ENCODE results near the gene FMNL2.

Gene FMNL2

DNA sequence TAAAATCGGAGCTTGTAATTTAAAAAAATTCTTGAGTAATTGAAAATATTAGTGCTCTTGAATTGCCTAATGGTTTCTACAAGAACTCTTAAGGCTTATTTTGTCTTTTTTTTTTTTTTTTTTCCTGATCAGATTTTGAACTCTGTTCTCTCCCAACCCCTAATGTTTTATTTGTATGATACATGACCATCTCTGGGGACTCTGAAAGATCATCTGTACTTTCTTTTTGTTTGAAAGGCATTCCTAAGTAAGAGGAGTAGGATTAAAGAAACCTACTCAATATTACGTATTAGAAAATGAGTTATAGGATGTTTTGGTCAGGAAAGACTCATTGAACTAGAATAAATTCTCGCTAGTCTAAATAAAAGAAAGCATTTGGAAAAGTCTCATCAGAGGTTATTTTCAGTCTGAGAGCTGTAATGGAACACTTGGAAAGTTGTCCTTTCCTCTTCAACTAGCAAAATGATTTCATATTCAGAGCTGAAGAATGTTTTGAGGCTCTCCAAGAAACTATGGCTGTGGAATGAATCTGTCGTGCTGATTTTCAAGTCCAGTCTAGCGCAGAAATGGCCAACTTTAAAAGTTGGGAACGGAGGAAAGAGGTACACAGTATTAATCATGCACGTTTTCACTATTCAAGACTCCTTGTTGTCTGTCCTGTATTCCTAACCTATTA lies 199.6 kb downstream of the FMNL2 start:
- no peak for DNase-seq

DNA sequence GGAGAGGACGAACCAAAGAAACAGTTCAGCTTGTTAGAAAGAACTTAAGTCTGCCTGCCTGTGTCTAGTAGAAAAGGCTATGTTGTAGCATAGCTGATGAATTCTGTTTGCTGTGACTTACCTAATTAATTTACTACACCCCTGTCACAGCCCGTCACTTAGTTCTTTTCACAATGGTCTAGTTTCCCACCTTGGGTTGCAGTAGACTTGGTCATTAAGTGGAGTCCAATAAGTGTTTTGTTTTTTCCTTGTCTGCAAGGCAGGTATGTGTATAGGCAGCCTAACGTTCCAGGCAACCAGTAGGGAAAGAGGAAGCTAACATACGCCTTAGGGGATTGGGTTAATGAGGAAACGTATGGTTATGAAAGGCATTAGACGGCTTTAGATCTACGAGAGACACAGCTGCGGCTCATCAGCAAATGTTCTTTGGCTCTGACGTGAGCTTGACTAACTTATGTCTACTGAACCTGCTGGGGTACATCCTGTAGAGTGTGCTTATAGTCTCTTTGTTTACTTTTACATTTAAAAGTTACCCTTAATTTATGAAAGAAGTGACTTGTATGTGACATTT lies 202.2 kb downstream of the FMNL2 start:
- peak; percentile 62 for DNase-seq

DNA sequence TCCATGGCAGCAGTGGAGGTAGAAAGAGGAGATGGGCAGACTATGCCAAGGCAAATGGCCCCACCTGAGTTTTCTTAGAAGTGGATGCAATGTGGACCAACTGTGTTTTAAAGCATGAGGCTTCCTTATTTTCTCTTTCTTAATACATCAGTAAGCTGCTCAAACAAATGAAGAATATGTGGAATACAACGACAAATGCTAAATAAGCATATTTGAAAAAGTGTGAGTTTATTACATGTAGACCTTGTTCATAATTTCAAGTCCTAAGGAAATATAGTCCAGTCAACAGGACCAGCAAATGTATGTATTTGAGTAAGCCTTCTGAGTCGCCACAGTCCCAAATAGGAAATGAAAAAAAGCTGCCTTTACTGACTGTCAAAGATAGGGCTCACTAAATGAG lies 204.4 kb downstream of the FMNL2 start:
- DNase-seq: no peak

DNA sequence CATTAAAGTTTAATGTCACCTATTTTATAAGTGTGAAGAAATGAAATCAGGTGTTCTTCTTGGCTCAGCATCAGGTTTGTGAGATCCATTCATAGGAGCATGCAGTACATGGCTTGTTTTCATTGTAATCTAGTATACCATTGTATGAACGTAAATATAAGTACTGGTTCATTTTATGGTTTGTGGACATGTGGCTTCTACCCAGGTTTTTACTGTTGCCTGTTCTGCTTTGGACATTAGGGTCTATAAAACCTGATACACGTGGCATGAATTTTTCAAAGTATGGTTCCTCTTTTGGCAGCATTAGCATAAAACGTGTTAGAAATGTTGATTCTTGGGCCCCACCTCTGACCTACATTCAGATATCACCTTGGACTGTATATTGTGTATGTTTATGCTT lies 206.7 kb downstream of the FMNL2 start:
- DNase-seq: no peak

DNA sequence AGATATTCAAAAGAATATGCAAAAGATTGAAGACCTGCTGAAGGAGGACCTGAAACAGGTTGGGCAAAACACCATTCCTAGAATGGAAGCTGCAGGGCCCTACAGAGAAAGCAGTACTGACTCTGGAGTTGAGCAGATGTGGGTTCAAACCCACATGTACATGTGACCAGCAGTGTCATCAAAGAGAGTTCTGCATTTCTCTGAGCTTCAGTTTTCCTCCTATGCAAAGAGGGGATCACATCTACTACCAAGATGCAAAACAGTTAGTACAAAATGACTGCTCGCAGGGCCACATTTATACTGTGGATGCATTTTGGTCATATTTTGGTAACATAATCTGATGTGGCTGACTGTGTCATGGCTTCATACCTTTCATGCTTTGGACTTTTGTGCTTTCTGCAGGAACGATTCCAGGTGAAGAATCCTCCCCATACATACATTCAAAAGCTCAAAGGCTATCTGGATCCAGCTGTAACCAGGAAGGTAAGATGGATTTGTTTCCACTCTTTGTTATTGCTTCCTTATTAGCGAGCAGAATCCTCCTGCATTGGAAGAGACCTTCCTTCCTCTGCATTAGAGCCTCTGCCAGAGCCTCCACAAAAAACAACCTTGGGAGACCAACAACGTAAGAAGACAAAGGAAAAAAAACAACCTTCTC lies 207.5 kb downstream of the FMNL2 start:
- peak; percentile 9 for DNase-seq

DNA sequence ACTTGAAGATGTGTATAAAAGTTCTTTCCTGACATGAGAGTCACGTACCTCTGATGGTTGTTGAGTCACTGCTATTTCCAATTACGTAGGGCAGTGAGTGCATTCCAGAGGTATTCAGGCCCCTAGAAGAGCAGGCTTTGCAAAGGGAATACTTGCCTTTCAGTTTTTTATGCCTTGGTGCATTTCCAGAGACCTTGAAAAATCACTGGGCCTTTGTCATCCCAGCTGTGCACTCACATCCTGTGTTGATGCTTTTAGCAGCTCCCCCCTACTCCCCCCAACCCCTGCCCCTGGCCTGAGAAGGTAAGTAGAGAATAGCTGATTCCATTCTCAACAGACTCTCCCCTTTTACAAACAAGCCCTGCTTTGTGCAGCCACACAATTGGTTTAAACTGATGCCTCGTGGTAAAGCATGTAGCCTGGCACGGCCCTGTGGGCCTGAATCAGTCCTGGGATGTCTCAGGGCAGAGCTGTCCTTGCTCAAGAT lies 208.1 kb downstream of the FMNL2 start:
- DNase-seq: no peak

DNA sequence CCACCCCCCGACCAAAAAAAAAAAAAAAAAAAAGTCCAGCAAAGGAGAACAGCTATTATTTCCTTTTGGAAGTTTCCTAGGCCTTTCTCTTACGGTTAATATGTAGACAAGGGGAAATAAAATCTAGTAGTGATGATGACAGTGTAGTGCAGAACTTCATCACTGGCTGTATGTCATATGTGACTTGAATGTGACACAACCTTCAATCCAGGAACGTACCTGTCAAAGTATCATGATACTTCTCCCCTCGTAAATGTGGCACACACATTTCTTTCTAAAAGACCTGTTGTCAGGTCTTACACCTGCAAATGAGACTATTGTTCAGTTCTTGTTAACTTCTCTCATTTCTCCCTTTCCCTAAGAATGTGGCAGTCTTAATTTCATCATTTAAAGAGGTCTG lies 208.7 kb downstream of the FMNL2 start:
- DNase-seq: no peak

DNA sequence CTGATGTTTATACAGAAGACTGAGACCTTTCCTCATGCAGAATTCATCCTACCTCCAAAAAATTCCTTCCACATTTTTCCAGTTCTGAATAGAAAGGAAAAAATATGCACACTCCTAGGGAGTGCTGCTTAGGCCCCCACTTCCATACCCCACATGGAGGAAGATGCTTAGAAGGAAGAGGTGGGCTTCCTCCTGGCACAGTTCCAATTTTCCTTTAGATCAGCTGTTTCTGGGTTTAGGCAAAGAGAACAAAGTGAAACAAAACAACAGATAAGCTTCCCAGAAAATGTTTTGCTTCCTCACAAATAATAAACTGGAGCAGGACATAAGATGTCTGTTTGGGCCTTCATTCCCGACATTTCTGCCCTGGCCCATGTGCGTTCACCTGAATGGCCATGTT lies 209.7 kb downstream of the FMNL2 start:
- no peak for DNase-seq

DNA sequence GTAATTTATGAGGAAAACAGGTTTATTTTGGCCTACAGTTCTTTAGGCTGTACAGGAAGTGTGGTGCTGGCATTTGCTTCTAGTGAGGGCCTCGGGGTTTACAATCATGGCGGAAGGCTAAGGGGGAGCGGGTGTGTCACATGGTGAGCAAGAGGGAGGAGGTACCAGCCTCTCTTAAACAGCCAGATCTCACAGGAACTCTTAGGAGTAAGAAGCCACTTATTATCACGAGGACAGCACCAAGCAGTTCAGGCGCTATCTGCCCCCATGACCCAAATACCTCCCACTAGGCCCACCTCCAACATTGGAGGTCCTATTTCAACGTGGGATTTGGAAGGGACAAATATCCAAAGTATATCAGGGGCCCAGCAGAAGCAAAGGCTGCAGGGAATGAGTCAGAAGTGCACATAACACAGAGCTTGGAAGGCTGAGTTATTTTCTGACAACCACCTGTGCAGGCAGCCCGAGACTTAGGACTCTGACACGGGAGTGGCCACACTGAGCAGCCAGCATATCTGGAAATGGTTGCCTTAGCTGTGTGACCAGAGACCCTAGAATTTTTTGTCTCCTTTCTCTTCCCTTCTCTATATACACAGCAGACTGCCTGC lies 211.4 kb downstream of the FMNL2 start:
- DNase-seq: no peak

DNA sequence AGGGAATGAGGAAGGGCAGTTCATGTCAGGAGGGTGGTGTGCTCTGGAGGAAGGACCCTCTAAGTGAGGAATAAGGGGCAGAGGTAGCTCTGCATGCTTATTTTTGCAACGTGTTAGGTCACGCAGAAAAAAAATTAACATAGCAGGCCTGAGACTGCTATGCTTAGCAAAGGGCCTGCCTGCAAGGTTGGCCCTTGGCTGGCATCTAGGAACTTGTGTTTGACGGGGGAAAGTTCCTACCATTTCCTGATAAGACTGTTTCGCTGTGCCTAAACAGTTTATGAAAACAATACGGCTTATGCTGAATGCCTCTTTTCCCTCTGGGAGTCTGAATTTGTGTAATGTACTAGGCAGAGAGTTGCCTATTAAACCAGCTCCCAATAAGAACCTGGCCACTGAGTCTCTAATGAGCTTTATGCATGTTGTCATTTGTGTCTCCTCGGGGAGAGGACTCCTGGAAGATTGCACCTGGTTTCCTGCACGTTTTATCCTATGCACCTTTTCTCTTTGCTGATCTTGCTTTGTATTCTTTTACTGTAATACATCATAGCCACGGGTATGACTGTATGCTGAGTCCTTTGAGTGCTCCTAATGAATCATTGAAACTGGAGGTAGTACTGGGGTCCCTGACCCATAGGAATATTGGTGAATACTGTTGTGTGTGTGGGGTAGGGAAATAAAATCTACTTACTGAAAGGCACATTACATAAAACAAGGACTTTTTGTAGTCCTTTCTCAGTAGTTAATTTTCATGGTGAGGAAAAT lies 213.3 kb downstream of the FMNL2 start:
- no peak for DNase-seq

DNA sequence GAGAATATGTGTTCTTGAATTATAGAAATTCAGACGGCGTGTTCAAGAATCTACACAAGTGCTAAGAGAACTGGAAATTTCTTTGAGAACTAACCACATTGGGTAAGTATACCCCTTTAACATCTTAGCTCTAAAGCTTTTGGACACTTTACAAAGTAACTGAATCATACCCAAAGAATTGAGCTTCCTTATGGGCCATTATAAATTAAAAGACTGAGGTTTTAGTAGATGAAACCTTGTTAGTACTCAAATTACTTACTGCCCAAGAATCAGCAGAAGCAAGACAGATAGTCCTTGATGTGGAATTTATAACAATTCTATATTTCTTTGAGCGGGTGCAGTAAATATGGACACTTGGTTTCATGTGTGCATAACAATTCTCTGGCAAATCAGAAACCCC lies 214.0 kb downstream of the FMNL2 start:
- DNase-seq: no peak

DNA sequence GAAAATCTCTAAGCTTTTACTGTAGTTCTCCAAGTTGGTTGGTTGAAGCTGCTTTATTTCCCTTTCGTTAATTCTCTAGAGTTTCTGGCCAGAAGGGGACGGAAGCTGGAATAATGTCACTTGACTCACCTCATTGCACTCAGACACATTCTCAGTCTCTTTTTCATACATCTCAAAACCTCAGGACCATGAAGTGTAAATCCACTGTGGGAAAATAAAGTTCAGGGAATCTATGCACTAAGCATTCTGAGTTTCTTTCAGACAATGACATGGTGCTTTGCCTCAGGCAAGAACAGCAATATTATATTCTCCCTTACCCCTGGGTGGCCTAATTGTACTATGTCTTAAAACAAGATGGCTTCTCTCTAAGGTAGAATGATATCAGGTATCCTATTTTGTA lies 214.4 kb downstream of the FMNL2 start:
- no peak for DNase-seq

DNA sequence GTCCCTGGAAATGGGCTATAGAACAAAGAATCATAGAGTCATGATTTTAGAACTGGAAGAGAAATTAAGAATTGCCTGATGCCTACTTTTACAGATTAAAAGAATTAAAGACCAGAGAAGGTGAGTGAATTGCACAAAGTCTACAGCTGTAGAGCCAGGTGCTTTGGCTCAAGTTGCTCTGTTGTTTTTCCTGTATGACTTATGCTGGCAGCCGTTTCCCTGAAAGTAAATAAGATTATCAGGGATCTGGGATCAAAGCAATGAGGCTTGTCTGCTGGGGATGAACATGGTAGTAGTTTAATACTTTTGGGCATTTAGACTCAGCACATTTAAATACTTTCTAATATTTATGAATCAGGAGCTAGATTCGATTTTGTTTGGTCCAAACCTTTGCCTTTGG lies 215.4 kb downstream of the FMNL2 start:
- no peak for DNase-seq

DNA sequence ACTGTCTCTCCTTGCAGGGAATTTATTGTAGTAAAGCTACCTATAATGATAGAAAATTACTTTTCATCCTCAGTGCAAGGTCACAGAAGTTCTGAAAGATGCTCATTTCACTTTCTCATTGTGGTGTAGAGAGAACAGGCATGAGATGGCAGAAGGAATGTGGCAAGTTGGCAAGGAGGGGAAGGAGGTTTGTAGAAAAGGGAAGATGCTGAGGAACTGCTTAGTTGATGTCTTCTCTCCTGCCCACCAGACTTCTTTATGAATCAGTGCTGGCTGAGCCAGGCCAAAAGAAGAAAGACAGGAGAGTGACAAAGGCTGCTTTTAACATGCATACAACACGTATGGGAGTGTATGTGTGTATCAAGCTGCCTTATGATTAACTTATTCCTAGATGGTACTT lies 217.9 kb downstream of the FMNL2 start:
- peak; percentile 44 for DNase-seq

DNA sequence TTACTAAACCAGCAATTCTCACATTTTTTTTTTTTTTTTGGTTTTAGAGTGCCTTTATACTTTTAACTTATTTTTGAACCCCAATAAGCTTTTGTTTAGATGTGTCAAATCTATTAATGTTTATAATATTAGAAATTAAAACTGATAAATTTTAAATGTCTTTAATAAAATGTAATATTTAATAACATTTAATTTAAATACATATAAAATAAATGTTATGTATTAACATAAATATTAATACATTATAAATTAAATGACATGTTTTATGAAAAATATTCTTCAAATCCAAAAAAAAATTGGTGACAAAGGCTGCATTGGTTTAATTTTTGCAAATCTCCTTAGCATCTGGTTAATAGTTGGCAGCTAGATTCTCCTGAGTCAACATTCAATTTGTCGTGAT lies 218.5 kb downstream of the FMNL2 start:
- DNase-seq: no peak

DNA sequence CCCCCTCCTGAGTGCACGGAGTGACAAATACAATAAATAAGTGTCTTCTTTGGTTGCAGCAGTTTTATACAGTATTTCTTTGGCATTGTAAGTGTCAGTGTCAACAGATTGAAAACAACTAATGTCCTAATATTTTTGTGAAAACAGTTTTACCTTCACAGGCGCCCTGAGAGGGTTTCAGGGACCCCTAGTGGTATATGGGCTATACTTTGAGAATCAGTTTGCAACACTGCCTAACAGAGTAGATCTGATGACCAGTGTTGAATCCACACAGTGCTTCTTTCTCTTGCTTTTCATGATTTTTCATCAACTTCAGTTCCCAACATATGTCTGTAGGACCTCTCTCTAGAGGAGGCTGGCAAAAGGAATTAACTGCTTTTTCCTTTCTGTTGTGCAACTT lies 220.1 kb downstream of the FMNL2 start:
- no peak for DNase-seq

DNA sequence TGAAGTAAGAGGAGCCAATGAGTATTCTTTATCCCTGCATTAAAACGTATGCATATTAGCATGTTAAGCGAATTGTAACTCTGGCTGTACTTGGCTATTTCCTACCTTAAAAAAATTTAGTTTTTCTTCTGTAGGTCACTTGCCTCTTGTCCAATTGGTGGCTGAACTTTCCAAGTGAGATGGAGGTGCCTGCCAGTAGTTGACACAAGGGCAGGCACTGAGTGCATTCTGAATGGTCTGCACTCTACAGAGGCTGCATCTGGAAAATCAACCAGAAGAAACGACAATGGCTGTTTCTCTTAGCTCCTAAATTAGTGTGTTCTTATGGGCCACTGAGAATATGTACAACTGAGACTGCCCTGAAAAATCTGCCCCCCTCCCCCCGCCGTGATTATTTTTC lies 221.5 kb downstream of the FMNL2 start:
- DNase-seq: no peak

DNA sequence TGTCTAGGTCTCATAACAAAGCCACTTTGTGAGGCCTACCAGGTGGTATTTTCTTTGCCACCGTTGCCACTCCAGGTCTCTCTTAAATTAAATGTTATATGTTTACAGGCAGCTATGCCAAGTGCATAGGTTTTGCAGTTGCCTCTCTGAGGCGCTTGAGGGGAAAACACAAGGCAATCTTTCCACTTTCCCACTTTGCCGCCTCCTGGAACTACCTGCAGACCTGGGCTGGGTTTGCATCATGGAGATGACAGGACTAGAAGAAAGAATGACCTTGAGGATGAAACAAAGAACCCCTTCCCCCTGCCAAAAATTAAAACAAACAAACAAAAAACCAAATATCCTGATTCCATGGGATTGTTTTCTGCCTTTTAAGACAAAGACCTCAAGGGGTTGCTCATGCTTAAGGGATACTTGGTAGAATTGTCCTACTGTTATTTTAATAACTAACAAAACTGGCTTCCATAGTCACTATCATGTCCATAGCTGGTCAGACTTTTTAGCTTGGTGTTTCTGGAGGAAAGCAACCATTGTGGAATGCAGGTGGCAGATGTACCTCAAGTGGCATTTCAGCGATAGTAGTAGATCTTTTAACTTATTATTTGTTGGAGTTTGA lies 222.4 kb downstream of the FMNL2 start:
- no peak for DNase-seq

DNA sequence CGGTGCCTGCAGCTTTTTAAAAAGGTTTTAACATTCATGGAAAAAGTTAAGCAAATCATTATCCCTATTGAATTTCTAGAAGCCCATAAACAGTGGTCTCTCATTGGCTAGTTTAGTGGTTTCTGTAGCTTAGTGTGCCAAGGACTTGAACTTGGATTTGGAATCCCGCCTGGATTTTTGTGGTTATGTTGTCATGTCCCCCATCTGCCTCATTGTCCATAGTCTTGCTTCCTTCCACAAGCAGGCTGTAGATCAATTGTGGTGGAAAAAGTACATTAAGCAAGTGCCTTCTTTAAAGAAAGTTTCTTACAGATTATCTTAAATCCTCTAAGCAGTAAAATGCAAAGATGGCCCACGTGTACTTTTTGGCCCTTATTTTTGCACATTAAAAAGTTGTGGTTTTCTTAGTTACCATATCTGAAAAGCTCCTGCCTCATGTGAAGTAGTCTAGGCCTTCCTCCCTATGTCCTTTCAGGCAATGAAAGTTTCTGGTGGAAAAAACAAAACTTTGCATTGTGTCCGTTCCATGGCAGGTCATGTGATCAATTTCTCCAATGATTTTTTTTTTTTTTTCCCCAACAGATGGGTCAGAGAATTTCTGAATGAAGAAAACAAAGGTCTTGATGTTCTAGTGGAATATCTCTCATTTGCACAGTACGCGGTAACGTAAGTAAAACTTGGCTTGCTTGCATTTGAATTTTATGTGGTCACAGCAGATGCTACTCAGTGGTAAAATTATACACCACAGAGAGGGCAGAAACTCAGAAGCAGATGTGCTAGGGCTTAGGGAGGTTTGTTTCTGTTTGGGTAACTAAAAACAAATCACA lies 223.4 kb downstream of the FMNL2 start:
- no peak for DNase-seq

DNA sequence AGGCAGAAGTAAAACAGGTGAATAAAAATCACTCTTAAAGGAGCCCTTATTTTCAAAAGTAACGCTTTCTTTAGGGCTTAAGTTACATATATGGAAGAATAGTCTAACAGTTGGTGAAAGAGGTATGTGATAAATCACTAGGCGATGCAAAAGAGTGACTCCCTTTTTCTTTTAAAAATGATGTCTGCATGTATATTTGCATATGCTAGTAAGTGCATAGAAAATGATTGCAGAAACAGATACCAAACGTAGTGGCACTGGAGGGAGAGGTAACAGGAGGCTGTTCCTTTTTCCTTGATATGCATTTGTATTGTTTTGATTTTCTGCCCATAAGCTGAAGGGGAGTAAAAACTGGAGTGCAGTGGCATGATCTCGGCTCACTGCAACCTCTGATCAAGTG lies 224.0 kb downstream of the FMNL2 start:
- no peak for DNase-seq

DNA sequence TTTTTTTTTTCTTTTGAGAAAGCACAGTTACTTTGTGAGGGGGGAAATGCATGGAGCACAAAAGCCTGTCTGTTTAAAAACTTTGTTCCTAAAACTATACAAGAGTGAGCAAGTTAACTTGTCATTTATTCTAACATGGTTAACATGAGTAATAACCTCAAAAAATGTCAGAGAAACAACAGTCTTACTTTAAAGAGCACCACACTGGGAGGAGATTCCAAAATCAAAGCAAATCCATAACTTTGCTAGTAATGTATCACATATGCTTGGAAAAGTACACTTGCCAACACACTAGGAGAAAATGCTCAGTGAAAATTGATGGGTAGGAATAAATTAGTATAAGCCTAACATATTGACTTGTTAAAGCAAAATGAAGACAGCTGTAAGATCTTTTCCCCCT lies 225.2 kb downstream of the FMNL2 start:
- no peak for DNase-seq

Measured in suppressor macrophage treated with lipopolysaccharide for 4 hours (primary cell).